Lower lobe of right lung (tissue), 2 donors: ENCODE measurements around the gene MCM3AP. TPM values are rescaled to one million over a fixed set of nuclear protein-coding genes. Genes with fewer than 3 reads are reported as not detected.

Experiments
- ATAC-seq, 2 donors: fragments of 200-7000 bp; cut with Tn5 transposase; one replicate each; pipeline ENCODE4 v1.9.1; 2020 to 2022; ENCODE audit warnings: mild to moderate bottlenecking in 2 of 2, moderate library complexity in 2 of 2
- DNase-seq: peaks from one replicate; pipeline ENCODE4 v3.0.0-alpha.2; 2020
- H3K27ac ChIP-seq: fragments of 200-600 bp; one replicate; pipeline ENCODE4 v1.8.0; 2022
- H3K27me3 ChIP-seq: fragments of 200-600 bp; one replicate; pipeline ENCODE4 v1.8.0; 2022; ENCODE audit warnings: low read depth
- H3K36me3 ChIP-seq: fragments of 200-600 bp; one replicate; pipeline ENCODE4 v1.8.0; 2022; ENCODE audit warnings: mild to moderate bottlenecking
- H3K4me1 ChIP-seq: fragments of 200-600 bp; one replicate; pipeline ENCODE4 v1.8.0; 2022
- H3K4me3 ChIP-seq: fragments of 200-600 bp; one replicate; pipeline ENCODE4 v1.8.0; 2022; ENCODE audit warnings: mild to moderate bottlenecking
- H3K9me3 ChIP-seq: fragments of 200-600 bp; one replicate; pipeline ENCODE4 v1.8.0; 2022
- intact Hi-C: fragments of 100-400 bp; cut with DNase I; formaldehyde crosslinking; loops from one replicate; pipeline ENCODE4 v1.11.0; 2022
- total RNA-seq: library from RNA; stranded (reverse); fragmentation: NEBNext Ultra II Directional; extraction: Animal tissue kit (Norgen Biotek cat#: 25700); gene quantifications from one replicate; pipeline ENCODE4 v1.2.1, GENCODE V29; 2021
- TF ChIP-seq, protein P1 (sequence below): fragments of 200-600 bp; IDR thresholded peaks from one replicate; pipeline ENCODE4 v1.8.0; 2022; ENCODE audit warnings: antibody characterized with exemption, mild to moderate bottlenecking
- donor health status: DM: no; HTN: yes; CAD: no; lungs with severe emphysema.

The MCM3AP gene
- total RNA-seq, 1 donor from 2014 or later: 96.2 TPM

DNA sequence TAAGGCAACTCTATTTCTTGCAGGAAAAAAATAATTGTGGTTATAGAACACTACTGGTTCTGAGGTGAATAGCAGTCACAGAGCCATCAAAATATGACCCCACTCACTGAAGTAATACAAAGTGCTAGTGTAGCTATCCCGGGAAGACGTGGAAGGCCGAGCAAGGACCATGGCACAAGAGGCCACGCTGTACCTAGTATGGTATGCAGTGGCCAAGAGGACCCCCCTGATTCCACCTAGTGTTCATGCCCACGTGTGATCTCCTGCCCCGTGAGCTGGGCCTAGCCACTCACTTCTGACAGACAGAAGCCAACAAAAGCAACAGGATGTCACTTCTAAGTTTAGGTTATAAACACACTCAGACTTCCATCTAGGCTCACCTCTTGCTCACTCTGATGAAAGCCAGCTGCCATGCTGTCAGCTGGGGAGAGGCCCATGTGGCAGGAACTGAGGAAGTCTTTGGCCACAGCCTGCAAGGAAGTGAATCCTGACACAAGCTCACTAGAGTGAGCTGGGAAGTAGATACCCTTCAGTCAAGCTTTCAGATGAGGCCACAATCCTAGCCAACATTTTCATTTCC, 35.2 kb downstream of the MCM3AP start:
- TF ChIP-seq, protein P1, sequence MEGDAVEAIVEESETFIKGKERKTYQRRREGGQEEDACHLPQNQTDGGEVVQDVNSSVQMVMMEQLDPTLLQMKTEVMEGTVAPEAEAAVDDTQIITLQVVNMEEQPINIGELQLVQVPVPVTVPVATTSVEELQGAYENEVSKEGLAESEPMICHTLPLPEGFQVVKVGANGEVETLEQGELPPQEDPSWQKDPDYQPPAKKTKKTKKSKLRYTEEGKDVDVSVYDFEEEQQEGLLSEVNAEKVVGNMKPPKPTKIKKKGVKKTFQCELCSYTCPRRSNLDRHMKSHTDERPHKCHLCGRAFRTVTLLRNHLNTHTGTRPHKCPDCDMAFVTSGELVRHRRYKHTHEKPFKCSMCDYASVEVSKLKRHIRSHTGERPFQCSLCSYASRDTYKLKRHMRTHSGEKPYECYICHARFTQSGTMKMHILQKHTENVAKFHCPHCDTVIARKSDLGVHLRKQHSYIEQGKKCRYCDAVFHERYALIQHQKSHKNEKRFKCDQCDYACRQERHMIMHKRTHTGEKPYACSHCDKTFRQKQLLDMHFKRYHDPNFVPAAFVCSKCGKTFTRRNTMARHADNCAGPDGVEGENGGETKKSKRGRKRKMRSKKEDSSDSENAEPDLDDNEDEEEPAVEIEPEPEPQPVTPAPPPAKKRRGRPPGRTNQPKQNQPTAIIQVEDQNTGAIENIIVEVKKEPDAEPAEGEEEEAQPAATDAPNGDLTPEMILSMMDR: no peak
- peaks cover 99% of the 10 kb centered on the region for H3K36me3 ChIP-seq
- no peak for ATAC-seq
- no peak overlapping the region for H3K4me3 ChIP-seq
- no peaks in the 10 kb centered on the region for H3K27me3 ChIP-seq
- H3K9me3 ChIP-seq: no peaks in the 10 kb centered on the region
- no peak for DNase-seq
- H3K27ac ChIP-seq: no peak overlapping the region
- intact Hi-C loops: no loop called here
- H3K4me1 ChIP-seq: no peaks in the 10 kb centered on the region

DNA sequence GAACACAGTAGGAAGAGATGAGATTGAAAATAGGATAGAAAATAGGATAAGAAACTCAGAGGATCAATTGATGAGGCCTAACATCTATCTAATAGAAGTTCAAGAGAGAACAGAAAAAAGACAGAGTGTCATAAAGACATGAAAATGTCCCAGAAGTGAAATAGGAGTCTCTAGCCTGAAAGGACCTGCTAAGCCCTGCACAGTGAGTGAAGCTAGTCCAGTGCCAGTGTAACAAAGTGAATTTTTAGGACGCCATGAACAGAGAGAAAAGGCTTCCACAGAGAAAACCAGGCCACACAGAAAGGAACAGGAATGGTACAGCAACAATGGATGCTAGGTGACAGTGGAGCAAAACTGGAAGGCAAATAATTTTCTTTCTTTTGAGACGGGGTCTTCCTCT, 36.6 kb downstream of the MCM3AP start:
- no peaks in the 10 kb centered on the region for H3K27me3 ChIP-seq
- peaks cover 99% of the 10 kb centered on the region for H3K36me3 ChIP-seq
- intact Hi-C loops: no loop called here
- H3K9me3 ChIP-seq: no peaks in the 10 kb centered on the region
- DNase-seq (no peak), ATAC-seq (no peak)
- TF ChIP-seq, protein P1: no peak
- no peak overlapping the region for H3K4me3 ChIP-seq
- H3K4me1 ChIP-seq: no peaks in the 10 kb centered on the region
- H3K27ac ChIP-seq: no peak overlapping the region

DNA sequence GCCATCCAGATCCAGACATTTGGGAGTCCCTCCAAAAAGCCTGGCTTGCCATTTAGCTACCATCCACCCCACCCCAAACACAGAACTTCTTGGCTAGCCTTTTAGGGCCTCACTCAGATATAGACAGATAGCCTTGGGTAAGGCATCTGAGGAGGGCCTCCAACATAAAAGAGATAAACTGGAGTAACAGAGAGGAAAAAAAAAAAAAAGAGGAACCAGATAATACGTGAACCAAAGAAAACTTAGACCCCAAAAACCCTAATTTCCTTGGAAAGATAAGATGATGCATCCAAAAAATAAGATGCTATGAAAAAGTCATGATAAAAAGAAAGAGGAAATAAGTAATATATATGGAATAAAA, 37.0 kb downstream of the MCM3AP start:
- H3K9me3 ChIP-seq: no peaks in the 10 kb centered on the region
- TF ChIP-seq, protein P1: no peak
- ATAC-seq (no peak), DNase-seq (no peak)
- H3K36me3 ChIP-seq: peaks cover 99% of the 10 kb centered on the region
- no peak overlapping the region for H3K4me3 ChIP-seq
- intact Hi-C loops: no loop called here
- H3K27ac ChIP-seq: no peak overlapping the region
- no peaks in the 10 kb centered on the region for H3K27me3 ChIP-seq
- H3K4me1 ChIP-seq: no peaks in the 10 kb centered on the region

DNA sequence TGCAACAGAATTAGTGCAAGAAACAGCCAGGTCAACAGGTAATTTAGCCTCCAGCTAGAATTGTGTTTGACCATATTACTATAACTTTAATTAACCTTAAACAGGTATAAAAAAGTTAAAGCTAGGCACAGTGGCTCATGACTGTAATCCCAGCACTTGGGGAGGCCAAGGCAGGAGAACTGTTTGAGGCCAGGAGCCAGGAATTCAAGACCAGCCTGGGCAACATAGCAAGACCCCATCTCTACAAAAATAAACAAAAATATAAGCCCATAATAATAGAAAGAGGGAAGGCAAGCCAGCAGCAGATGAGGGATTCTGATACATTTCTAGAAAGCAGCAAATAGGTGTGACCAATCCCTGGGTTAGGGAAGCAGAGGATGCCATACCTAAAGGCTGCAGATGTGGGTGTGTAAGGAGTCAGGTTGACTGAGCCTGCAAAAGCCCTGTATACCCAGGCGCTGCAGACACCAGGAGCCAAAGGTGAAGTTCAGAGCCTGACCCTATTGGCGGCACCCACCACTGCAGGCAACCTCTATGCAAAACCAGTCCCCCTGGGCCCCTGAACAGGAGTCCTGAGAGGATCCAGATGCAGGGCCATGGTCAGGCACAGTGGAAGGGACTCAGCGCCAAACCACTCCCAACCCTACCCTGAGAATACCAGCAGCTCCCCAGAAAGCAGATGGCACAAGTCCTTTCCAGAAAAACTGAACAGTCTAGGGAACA, 37.6 kb downstream of the MCM3AP start:
- Histone ChIP-seq H3K4me3 (no peak overlapping the region), H3K36me3 (peaks cover 99% of the 10 kb centered on the region), H3K27ac (no peak overlapping the region), H3K4me1 (no peaks in the 10 kb centered on the region), H3K9me3 (no peaks in the 10 kb centered on the region), H3K27me3 (no peaks in the 10 kb centered on the region)
- intact Hi-C loops: no loop called here
- TF ChIP-seq, protein P1: no peak
- no peak for DNase-seq
- ATAC-seq: no peak

DNA sequence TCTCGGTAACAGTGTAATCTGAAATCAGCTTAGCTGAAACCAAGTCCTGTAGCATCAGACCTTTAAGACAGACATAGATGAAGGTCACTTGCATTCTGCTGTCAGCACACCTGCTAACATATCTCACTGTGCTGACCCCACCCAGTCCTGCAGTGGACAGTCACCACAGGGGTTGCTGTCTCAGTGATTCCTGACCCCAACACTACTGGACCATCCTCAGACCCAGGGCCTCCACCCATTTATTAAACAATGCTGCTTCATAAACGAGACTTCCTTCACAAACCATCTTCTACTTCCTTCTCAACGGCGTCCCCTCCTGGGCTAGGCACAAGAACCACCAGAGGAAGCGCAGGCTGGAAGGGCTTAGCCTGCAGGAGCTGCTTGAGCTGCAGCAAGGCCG, 39.1 kb downstream of the MCM3AP start:
- Histone ChIP-seq H3K9me3 (no peaks in the 10 kb centered on the region), H3K36me3 (peaks cover 99% of the 10 kb centered on the region), H3K27ac (no peak overlapping the region), H3K4me3 (no peak overlapping the region), H3K4me1 (no peaks in the 10 kb centered on the region), H3K27me3 (no peaks in the 10 kb centered on the region)
- intact Hi-C loops: no loop called here
- DNase-seq: no peak
- TF ChIP-seq, protein P1: no peak
- ATAC-seq: no peak
